ACC112 (cell line): ENCODE data around the gene PTPRO.

Experiments used
- H2AFZ ChIP-seq: fragments of 200-600 bp; sonication (generic); one replicate; pipeline ENCODE4 v1.6.0; 2017; ENCODE audit warnings: antibody characterized with exemption, low read length; ENCODE audit not compliant: unreplicated experiment
- H3K27ac ChIP-seq: fragments of 200-600 bp; sonication (generic); 2 replicates; pipeline ENCODE4 v1.5.1; 2014; ENCODE audit warnings: low read depth, mild to moderate bottlenecking, antibody characterized with exemption, low read length, moderate library complexity
- H3K27me3 ChIP-seq: fragments of 200-600 bp; sonication (generic); 2 replicates; pipeline ENCODE4 v1.6.1; 2014; ENCODE audit warnings: mild to moderate bottlenecking, antibody characterized with exemption, low read length, moderate library complexity, mixed read lengths; ENCODE audit not compliant: insufficient read depth
- H3K36me3 ChIP-seq: fragments of 200-600 bp; sonication (generic); 2 replicates; pipeline ENCODE4 v1.6.1; 2016; ENCODE audit warnings: mild to moderate bottlenecking, antibody characterized with exemption, low read length, moderate library complexity, mixed read lengths; ENCODE audit not compliant: insufficient read depth
- H3K4me1 ChIP-seq: fragments of 200-600 bp; sonication (generic); one replicate; pipeline ENCODE4 v1.6.1; 2016; ENCODE audit warnings: low read length, mixed read lengths; ENCODE audit not compliant: insufficient read depth, unreplicated experiment, control insufficient read depth
- H3K4me3 ChIP-seq: fragments of 200-600 bp; sonication (generic); 2 replicates; pipeline ENCODE4 v1.5.1; 2014; ENCODE audit warnings: mild to moderate bottlenecking, low read depth, low read length
- H3K79me2 ChIP-seq: fragments of 200-600 bp; sonication (generic); one replicate; pipeline ENCODE4 v1.6.0; 2016; ENCODE audit warnings: low read length; ENCODE audit not compliant: control insufficient read depth, unreplicated experiment, insufficient read depth

PTPRO gene

DNA sequence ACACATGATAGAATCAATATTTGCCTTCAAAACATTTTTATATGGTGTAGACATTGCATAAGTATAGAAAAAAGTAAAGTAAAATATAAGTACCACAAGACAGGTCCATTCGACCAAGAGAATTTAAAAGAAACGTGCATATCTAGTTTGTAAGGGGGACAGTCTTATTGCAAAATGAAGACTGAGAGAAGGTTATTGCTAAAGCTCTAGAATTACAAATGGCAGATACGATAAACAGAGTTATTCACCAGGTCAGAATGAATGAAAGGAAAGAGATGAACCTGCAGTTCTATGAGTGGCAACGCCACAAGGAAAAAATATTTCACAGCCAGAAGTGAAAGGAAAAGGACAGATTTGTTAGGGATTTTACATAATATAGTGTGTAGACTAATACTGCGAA is 224.8 kb downstream of the PTPRO start:
- no peaks in the 10 kb centered on the region for H3K36me3 ChIP-seq
- no peaks in the 10 kb centered on the region for H3K27me3 ChIP-seq
- no peak overlapping the region for H3K4me3 ChIP-seq
- H3K79me2 ChIP-seq, result no peaks in the 10 kb centered on the region
- peaks cover 3% of the 10 kb centered on the region for H3K4me1 ChIP-seq
- no peak overlapping the region for H3K27ac ChIP-seq
- no peak overlapping the region for H2AFZ ChIP-seq

- no peaks in the 10 kb centered on the region for H3K79me2 ChIP-seq
- no peaks in the 10 kb centered on the region for H3K27me3 ChIP-seq
- no peaks in the 10 kb centered on the region for H3K36me3 ChIP-seq
- no peak overlapping the region for H2AFZ ChIP-seq
- H3K27ac ChIP-seq, result no peak overlapping the region
- H3K4me3 ChIP-seq, result no peak overlapping the region
- H3K4me1 ChIP-seq, result peaks cover 3% of the 10 kb centered on the region
These were observed 225.4 kb downstream of the PTPRO start for GRCh38 chr12:15547691-15548090.

- no peaks in the 10 kb centered on the region for H3K27me3 ChIP-seq
- no peak overlapping the region for H2AFZ ChIP-seq
- H3K36me3 ChIP-seq, result no peaks in the 10 kb centered on the region
- no peaks in the 10 kb centered on the region for H3K79me2 ChIP-seq
- H3K27ac ChIP-seq, result no peak overlapping the region
- peaks cover 3% of the 10 kb centered on the region for H3K4me1 ChIP-seq
- H3K4me3 ChIP-seq, result no peak overlapping the region
These were observed 228.5 kb downstream of the PTPRO start for GRCh38 chr12:15550793-15551192.

GRCh38 chr12:15555446-15555845 is 233.1 kb downstream of the PTPRO start:
- Histone ChIP-seq H3K4me3 (no peak overlapping the region), H3K27ac (no peak overlapping the region), H3K27me3 (no peaks in the 10 kb centered on the region), H3K4me1 (peaks cover 11% of the 10 kb centered on the region), H3K36me3 (no peaks in the 10 kb centered on the region), H3K79me2 (no peaks in the 10 kb centered on the region), H2AFZ (no peak overlapping the region)

DNA sequence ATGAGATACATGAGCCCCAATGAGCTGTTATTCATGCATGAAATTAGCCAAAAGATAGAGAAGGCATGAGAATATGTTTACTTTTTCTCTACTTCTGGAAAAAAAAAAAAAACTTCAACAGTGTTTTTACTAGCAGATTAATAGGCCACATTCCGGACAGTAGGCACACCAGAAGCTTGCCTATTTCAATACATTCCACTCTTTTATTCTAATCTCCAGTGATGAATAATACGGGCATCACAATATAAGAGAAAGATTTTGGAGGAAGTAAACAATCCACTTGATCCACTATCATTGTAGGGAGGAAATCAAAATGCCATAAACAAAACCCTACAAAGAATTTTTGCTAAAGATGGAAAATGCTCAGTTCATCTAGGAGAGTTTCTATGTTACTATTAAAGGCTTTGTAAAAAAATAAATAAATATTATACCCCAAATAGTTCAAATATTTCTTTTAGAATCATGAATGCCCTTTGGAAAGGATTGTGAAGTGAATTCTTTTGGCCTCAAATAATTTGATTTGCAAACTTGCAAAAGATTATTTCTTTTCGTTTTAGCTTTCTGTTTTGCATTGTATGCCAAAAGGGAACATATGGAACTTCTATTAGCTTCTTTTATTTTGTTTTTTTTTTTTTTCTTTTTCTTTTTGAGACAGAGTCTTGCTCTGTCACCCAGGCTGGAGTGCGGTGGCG is 234.2 kb downstream of the PTPRO start:
- Histone ChIP-seq H3K4me3 (no peak overlapping the region), H3K36me3 (no peaks in the 10 kb centered on the region), H3K79me2 (no peaks in the 10 kb centered on the region), H3K27me3 (no peaks in the 10 kb centered on the region), H3K4me1 (peaks cover 11% of the 10 kb centered on the region), H3K27ac (no peak overlapping the region), H2AFZ (peak overlapping the region; percentile 21)

- no peak overlapping the region for H3K27ac ChIP-seq
These were observed 236.7 kb downstream of the PTPRO start for GRCh38 chr12:15558915-15559528.

GRCh38 chr12:15561396-15561795 is 239.1 kb downstream of the PTPRO start:
- Histone ChIP-seq H3K27ac (no peak overlapping the region), H2AFZ (no peak overlapping the region), H3K4me3 (no peak overlapping the region), H3K4me1 (peaks cover 28% of the 10 kb centered on the region), H3K27me3 (no peaks in the 10 kb centered on the region), H3K36me3 (no peaks in the 10 kb centered on the region), H3K79me2 (no peaks in the 10 kb centered on the region)

More at GRCh38 chr12:15558915-15559528, 236.7 kb downstream of the PTPRO start:
- H3K36me3 ChIP-seq, result no peaks in the 10 kb centered on the region
- H3K27me3 ChIP-seq, result no peaks in the 10 kb centered on the region
- no peak overlapping the region for H3K4me3 ChIP-seq
- H3K4me1 ChIP-seq, result peaks cover 24% of the 10 kb centered on the region
- peak overlapping the region; percentile 57 for H2AFZ ChIP-seq
- no peaks in the 10 kb centered on the region for H3K79me2 ChIP-seq

- Histone ChIP-seq H3K4me1 (peaks cover 28% of the 10 kb centered on the region), H3K4me3 (no peak overlapping the region), H2AFZ (peak overlapping the region; percentile 16), H3K79me2 (no peaks in the 10 kb centered on the region), H3K27ac (no peak overlapping the region), H3K36me3 (no peaks in the 10 kb centered on the region), H3K27me3 (no peaks in the 10 kb centered on the region)
These were observed 240.0 kb downstream of the PTPRO start for GRCh38 chr12:15562263-15562662.

GRCh38 chr12:15563663-15564062 is 241.4 kb downstream of the PTPRO start:
- Histone ChIP-seq H3K27ac (peak overlapping the region; percentile 65), H3K79me2 (no peaks in the 10 kb centered on the region)

DNA sequence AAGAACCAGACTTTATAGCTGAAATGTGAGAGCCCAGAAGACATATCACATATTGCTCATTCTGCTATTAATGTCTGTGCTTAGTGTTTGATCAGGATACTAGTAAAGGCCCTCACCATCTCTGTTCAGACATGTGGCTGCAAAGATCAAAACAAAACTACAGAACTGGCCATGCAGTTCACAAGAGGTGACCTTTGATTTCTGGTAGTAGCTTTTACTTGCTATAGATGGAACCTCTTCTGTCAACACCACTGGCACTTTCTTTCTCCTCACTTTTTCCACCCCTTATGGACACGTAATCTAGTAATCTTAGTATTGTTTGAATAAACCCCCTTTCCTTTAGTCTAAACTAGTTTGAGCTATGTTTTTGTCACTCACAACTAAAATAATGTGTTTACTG is 252.0 kb downstream of the PTPRO start:
- H3K4me3 ChIP-seq, result no peak overlapping the region
- H3K27me3 ChIP-seq, result no peaks in the 10 kb centered on the region
- no peaks in the 10 kb centered on the region for H3K36me3 ChIP-seq
- H3K79me2 ChIP-seq, result no peaks in the 10 kb centered on the region
- H2AFZ ChIP-seq, result no peak overlapping the region
- H3K27ac ChIP-seq, result no peak overlapping the region
- peaks cover 4% of the 10 kb centered on the region for H3K4me1 ChIP-seq

More at GRCh38 chr12:15563663-15564062, 241.4 kb downstream of the PTPRO start:
- H3K27me3 ChIP-seq, result no peaks in the 10 kb centered on the region
- peaks cover 24% of the 10 kb centered on the region for H3K4me1 ChIP-seq
- H2AFZ ChIP-seq, result peak overlapping the region; percentile 97
- no peaks in the 10 kb centered on the region for H3K36me3 ChIP-seq
- peak overlapping the region; percentile 56 for H3K4me3 ChIP-seq
